HTR-8/SVneo (cell line): ENCODE results near the gene CAPZA2.
A peak's percentile ranks its signal among the peaks of the same experiment; 100 is the strongest.
"Not testable (repeated sequence)": the region's sequence is repeated elsewhere in the genome, so short reads cannot be mapped to it uniquely, and the experiment has no call there.

Experiments
- DNase-seq: peaks from one replicate; pipeline ENCODE4 v3.0.0; 2011; ENCODE audit warnings: low spot score, mixed read lengths; ENCODE audit not compliant: insufficient read length
- FAIRE-seq: peaks from 2 replicates; lab custom pipeline; 2011; peaks lifted over from hg19 to GRCh38; lab: Jason Lieb, UNC

CAPZA2 gene

GRCh38 chr7:116910383-116910782 lies 48.0 kb downstream of the CAPZA2 start:
- DNase-seq (no peak), FAIRE-seq (no peak)

GRCh38 chr7:116911801-116912200 lies 49.4 kb downstream of the CAPZA2 start:
- DNase-seq: no peak

GRCh38 chr7:116912269-116912909 lies 50.0 kb downstream of the CAPZA2 start:
- no peak for DNase-seq
- no peak for FAIRE-seq

More at GRCh38 chr7:116911801-116912200, 49.4 kb downstream of the CAPZA2 start:
- FAIRE-seq: no peak

DNA sequence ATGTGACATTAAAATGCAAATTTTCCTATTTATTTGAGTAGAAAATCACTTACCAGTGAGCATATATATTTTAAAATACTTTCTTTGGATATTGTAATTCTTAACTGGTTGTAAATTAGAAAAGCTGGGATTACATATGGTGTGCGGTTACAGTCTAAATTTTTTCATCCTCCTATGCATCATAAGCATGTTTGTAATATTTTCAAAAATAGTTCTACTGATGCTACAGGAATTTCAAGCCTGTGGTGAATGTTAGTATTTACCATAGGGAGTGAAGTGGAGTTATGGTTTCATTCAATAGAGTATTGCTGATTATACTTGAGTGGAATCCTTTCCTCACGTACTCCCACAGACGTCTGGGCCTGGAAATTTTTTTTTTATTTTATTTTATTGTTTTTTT lies 56.3 kb downstream of the CAPZA2 start:
- DNase-seq (no peak), FAIRE-seq (no peak)

GRCh38 chr7:116920359-116920758 lies 58.0 kb downstream of the CAPZA2 start:
- no peak for DNase-seq
- FAIRE-seq: no peak

- FAIRE-seq: no peak
- no peak for DNase-seq
Observed at GRCh38 chr7:116922545-116922944, 60.2 kb downstream of the CAPZA2 start.

GRCh38 chr7:116924741-116925140 lies 62.4 kb downstream of the CAPZA2 start:
- DNase-seq: no peak

DNA sequence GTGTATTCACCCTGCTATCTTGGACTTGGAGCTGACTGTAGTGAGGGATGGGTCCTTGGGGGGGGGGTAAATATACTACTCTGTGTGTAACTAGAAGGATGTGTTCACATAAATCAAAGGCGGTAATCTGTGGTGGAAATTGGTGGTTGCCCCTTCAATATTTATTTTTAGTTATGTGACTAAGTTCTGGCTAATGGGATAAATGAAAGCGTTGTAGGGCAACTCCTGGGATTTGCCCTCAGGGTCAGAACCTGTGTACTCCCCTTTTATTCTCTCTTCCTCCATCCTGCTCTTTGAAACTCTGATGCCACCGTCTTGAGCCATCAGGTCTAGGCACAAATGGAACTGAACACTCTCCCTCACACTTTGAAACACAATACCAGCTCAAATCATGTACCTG lies 66.6 kb downstream of the CAPZA2 start:
- no peak for DNase-seq
- FAIRE-seq: no peak

More at GRCh38 chr7:116924741-116925140, 62.4 kb downstream of the CAPZA2 start:
- no peak for FAIRE-seq

DNA sequence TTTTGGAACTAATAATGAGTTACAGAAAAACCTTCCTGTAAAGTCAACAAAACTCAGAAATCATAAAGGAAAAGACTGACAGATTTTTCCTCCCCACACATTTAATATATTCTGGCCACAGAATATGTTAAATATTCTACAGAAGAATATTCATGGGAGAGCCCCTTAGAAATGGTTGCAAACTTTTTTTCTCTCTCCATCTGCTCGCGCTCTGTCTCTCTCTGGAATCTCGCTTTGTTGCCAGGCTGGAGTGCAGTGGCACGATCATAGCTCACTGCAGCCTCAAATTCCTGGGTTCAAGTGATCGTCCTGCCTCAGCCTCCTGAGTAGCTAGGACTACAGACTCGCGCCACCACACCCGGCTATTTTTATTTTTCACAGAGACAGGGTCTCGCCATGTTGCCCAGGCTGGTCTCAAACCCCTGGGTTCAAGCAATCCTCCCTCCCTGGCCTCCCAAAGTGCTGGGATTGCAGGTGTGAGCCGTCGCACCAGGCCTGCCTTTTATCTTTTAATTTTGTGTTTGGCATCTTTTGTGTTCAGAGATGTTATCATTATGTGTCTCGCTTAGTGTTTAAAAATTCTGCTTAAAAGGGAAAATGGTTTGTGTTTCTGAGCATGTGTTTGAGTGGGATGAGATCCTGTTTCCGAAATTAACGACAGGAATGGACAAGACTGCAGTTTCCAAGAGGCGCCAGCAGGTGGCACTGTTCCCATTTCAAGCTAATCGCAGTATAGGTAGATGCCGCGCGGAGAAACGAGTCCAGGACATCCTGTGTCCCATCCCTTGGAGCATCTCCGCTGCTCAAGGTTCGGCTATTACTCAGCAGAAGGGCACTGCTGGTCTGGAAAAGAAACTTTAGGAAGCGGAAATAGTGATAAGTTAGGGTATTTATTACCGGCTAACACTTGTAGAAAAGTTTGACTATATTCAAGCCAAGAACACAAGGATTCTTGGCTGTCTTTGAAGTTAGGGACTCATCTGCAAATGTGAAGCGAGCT lies 67.8 kb downstream of the CAPZA2 start:
- peak; percentile 75 for DNase-seq
- no peak for FAIRE-seq

DNA sequence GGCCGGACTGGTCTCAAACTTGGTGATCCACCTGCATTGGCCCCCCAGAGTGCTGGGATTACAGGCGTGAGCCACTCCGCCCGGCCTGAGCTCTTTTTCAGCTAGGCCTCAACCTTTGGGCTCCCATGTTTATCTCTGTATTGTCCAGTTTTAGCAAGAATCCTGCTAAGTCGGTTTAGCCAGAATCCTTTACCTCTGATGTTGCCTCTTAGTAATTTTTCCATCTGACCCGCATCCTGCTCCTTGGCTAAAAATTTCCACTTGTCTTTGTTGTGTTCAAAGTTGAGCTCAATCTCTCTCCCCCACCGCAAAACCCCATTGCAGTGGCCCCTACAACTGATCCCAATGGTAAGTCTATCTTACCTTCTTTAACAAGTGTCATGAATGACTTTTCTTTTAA lies 70.2 kb downstream of the CAPZA2 start:
- DNase-seq (no peak), FAIRE-seq (no peak)

- no peak for FAIRE-seq
- no peak for DNase-seq
Observed at GRCh38 chr7:116933465-116933864, 71.1 kb downstream of the CAPZA2 start.

GRCh38 chr7:116934580-116934979 lies 72.2 kb downstream of the CAPZA2 start:
- DNase-seq: no peak
- no peak for FAIRE-seq

DNA sequence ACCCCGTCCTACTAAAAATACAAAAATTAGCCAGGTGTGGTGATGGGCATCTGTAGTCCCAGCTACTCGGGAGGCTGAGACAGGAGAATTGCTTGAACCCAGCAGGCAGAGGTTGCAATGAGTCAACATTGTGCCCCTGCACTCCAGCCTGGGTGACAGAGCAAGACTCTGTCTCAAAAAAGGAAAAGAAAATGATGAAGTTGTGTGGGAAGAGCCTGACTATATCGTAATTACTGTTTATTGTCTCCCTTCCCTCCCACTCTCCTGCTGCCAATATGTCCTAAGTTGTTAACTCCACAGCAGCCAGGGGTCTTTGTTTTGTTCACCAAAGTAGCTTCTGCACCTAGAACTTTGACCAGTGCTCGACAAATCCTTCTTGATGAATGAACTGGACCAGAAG lies 74.5 kb downstream of the CAPZA2 start:
- DNase-seq, FAIRE-seq: not testable (repeated sequence)

DNA sequence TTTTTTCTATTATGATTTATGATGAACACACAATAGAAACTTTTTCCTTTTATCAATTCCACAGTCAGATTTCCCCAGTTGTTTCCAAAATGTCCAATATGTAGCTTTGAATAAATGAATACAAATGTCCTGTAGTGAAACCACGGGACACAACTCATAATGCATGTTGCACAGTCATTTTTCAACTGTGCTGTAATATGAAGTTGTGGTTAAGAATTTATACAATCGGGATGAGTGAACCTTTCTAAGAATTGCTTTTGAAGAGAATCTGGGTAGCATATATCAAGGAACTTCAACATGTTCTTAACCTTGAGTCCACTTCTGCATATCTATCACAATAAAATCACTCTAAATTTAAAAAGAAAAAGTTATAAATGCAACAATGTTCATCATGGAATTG lies 76.3 kb downstream of the CAPZA2 start:
- no peak for FAIRE-seq
- no peak for DNase-seq

GRCh38 chr7:116940689-116941370 lies 78.4 kb downstream of the CAPZA2 start:
- FAIRE-seq (no peak), DNase-seq (no peak)

DNA sequence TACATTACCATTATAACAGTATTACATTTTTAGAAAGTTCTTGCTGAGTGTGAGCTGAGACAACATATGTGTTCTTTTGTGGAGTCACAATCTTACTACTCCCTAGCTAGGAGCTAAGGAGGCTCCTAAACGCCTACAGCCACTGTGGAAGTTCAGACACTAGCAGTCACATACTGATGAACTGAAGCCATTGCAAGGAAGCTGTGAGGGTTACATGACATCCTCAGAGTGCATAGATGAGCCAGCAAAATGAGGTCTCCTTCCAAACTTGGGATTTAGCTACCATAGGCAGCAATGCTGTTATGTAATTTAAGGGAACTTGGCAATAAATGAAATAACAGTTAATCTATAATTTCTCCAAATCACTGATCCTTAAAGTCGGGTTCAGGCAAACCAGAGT lies 80.1 kb downstream of the CAPZA2 start:
- no peak for FAIRE-seq

GRCh38 chr7:116948934-116949333 lies 86.5 kb downstream of the CAPZA2 start:
- FAIRE-seq (no peak), DNase-seq (no peak)

More for the DNA sequence above, 80.1 kb downstream of the CAPZA2 start:
- no peak for DNase-seq

GRCh38 chr7:116949941-116950801 lies 87.8 kb downstream of the CAPZA2 start:
- FAIRE-seq (no peak), DNase-seq (no peak)

DNA sequence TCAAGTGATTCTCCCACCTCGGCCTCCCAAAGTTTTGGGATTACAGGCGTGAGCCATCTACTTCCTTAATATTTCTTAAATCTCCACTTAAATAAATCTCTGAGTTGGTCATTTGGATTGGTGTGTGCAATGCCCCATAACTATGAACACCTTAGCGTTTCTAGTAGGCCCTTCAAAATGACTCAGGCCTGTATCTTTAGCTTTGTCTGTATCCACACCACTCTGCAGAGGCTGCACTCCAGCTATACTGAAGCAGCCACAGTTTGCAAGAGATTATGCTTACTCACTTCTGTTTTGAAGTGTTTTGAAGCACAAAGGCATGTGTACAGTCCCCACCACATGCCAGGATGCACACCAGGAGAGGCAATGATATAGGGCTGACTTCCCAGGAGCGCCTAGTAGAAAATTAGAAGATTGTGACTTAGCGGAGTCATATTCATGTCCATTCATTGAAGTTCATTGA lies 88.5 kb downstream of the CAPZA2 start:
- DNase-seq (no peak), FAIRE-seq (no peak)
